Neural cell (in vitro differentiated cells): ENCODE data around the gene PGBD5.

Experiments
- CTCF ChIP-seq: fragments of 450-650 bp; IDR thresholded peaks from 2 replicates; pipeline ENCODE4 v1.5.1; 2014; ENCODE audit warnings: antibody characterized with exemption, mild to moderate bottlenecking, moderate library complexity; ENCODE audit not compliant: poor library complexity, severe bottlenecking
- EP300 ChIP-seq: fragments of 450-650 bp; conservative IDR thresholded peaks from 2 replicates; pipeline ENCODE4 v1.6.1; 2014; ENCODE audit warnings: antibody characterized with exemption, mild to moderate bottlenecking, moderate library complexity; ENCODE audit not compliant: poor library complexity, severe bottlenecking
- MXI1 ChIP-seq: fragments of 450-650 bp; conservative IDR thresholded peaks from 2 replicates; pipeline ENCODE4 v1.6.1; 2014; ENCODE audit warnings: antibody characterized with exemption, mild to moderate bottlenecking; ENCODE audit not compliant: poor library complexity, severe bottlenecking
- TAF1 ChIP-seq: IDR thresholded peaks from 2 replicates; pipeline ENCODE4 v1.6.1; 2012; ENCODE audit warnings: low read depth

GRCh38 chr1:230393722-230394121 lies 32.4 kb downstream of the PGBD5 start:
- TF ChIP-seq CTCF (no peak), MXI1 (no peak), TAF1 (no peak), EP300 (no peak)
